IMR-90 (cell line): ENCODE results near the gene C3orf52.
"Not testable (repeated sequence)": the region's sequence is repeated elsewhere in the genome, so short reads cannot be mapped to it uniquely, and the experiment has no call there.

Experiments
- CEBPB ChIP-seq: IDR thresholded peaks from 2 replicates; pipeline ENCODE4 v1.6.1; 2012; ENCODE audit warnings: low read depth, low read length, improper control_type of control experiment
- CHD1 ChIP-seq: IDR thresholded peaks from 2 replicates; pipeline ENCODE4 v1.6.1; 2012; ENCODE audit warnings: low read depth, low read length, improper control_type of control experiment
- FOS ChIP-seq: fragments of 150-350 bp; IDR thresholded peaks from 2 replicates; pipeline ENCODE4 v1.6.1; 2016; ENCODE audit warnings: low read depth, low read length
- MAFK ChIP-seq: IDR thresholded peaks from 2 replicates; pipeline ENCODE4 v1.6.1; 2012; ENCODE audit warnings: low read depth, low read length, improper control_type of control experiment
- MAZ ChIP-seq: IDR thresholded peaks from 2 replicates; pipeline ENCODE4 v1.6.1; 2012; ENCODE audit warnings: low read depth, mild to moderate bottlenecking, low read length, improper control_type of control experiment, moderate library complexity, borderline replicate concordance
- POLR2A ChIP-seq: IDR thresholded peaks from 2 replicates; pipeline ENCODE4 v1.6.1; 2012; ENCODE audit warnings: mild to moderate bottlenecking, low read depth, low read length
- RAD21 ChIP-seq: IDR thresholded peaks from 2 replicates; pipeline ENCODE4 v1.6.1; 2012; ENCODE audit warnings: low read length, improper control_type of control experiment
- RCOR1 ChIP-seq: IDR thresholded peaks from 2 replicates; pipeline ENCODE4 v1.6.1; 2012; ENCODE audit warnings: mild to moderate bottlenecking, low read length, improper control_type of control experiment; ENCODE audit not compliant: insufficient replicate concordance
- RFX5 ChIP-seq: IDR thresholded peaks from 2 replicates; pipeline ENCODE4 v1.8.0; 2012; ENCODE audit warnings: low read depth, mild to moderate bottlenecking, low read length, moderate library complexity
- SMC3 ChIP-seq: fragments of 150-350 bp; IDR thresholded peaks from 2 replicates; pipeline ENCODE4 v1.6.1; 2016; ENCODE audit warnings: low read depth, mild to moderate bottlenecking, antibody characterized with exemption, low read length, moderate library complexity
- TF ChIP-seq, protein P1 (sequence below): conservative IDR thresholded peaks from 2 replicates; pipeline ENCODE4 v1.5.1; 2012; ENCODE audit warnings: mild to moderate bottlenecking, low read depth, low read length, improper control_type of control experiment
- TF ChIP-seq, protein P2 (sequence below): fragments of 150-350 bp; IDR thresholded peaks from 2 replicates; pipeline ENCODE4 v1.6.1; 2017; ENCODE audit warnings: mild to moderate bottlenecking, antibody characterized with exemption, low read length, low read depth

DNA sequence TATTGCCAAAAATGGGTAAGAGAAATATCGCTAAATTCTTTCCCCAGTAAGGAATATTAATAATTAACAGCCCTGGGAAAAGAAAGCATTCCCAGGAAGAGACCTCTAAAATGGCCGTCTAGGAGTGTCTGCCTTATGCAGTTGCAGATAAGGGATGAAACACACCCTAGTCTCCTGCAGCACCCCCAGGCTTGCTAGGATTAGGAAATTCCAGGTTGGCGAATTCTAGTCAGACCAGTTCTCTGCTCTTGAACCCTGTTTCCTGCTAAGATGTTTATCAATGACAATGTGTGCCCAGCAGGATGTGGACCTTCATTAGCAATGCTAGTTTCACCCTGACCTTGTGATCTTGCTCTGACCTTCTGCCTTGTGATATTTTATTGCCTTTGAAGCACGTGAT, 49.0 kb upstream of the C3orf52 start:
- not testable (repeated sequence) for TF ChIP-seq CHD1, CEBPB, POLR2A, FOS, RFX5, RAD21, SMC3, RCOR1, MAFK, MAZ
- TF ChIP-seq, protein P1, sequence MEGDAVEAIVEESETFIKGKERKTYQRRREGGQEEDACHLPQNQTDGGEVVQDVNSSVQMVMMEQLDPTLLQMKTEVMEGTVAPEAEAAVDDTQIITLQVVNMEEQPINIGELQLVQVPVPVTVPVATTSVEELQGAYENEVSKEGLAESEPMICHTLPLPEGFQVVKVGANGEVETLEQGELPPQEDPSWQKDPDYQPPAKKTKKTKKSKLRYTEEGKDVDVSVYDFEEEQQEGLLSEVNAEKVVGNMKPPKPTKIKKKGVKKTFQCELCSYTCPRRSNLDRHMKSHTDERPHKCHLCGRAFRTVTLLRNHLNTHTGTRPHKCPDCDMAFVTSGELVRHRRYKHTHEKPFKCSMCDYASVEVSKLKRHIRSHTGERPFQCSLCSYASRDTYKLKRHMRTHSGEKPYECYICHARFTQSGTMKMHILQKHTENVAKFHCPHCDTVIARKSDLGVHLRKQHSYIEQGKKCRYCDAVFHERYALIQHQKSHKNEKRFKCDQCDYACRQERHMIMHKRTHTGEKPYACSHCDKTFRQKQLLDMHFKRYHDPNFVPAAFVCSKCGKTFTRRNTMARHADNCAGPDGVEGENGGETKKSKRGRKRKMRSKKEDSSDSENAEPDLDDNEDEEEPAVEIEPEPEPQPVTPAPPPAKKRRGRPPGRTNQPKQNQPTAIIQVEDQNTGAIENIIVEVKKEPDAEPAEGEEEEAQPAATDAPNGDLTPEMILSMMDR, result not testable (repeated sequence)
- TF ChIP-seq, protein P2, sequence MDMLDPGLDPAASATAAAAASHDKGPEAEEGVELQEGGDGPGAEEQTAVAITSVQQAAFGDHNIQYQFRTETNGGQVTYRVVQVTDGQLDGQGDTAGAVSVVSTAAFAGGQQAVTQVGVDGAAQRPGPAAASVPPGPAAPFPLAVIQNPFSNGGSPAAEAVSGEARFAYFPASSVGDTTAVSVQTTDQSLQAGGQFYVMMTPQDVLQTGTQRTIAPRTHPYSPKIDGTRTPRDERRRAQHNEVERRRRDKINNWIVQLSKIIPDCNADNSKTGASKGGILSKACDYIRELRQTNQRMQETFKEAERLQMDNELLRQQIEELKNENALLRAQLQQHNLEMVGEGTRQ, result not testable (repeated sequence)
